ENCODE measurements around the gene MATN3.

The MATN3 gene

GRCh38 chr2:20034218-20034617 is 21.8 kb upstream of the MATN3 start:
- H3K4me2 ChIP-seq (ENCODE audit: low read depth, low read length, poor library complexity, severe bottlenecking) = no peak overlapping the region
- H3K27me3 ChIP-seq (ENCODE audit: insufficient read depth, low read length, poor library complexity, severe bottlenecking) = no peaks in the 10 kb centered on the region
- H3K4me1 ChIP-seq (ENCODE audit: insufficient read depth, low read length, poor library complexity, severe bottlenecking) = peaks cover 15% of the 10 kb centered on the region
- TF ChIP-seq EZH2phosphoT487 (IDR thresholded peaks at IDR 0.05; ENCODE audit: borderline replicate concordance) (no peak), CTCF (conservative IDR thresholded peaks at IDR 0.05; ENCODE audit: low read length) (no peak)
- H4K20me1 ChIP-seq (ENCODE audit: insufficient read depth, low read length, poor library complexity, severe bottlenecking) = peaks cover 7% of the 10 kb centered on the region
- H2AFZ ChIP-seq (ENCODE audit: low read length) = no peak overlapping the region
- no peaks in the 10 kb centered on the region for H3F3A ChIP-seq (ENCODE audit: low read depth)
- H3K9me2 ChIP-seq (replicated peaks; ENCODE audit: low read depth, low read length) = no peaks in the 10 kb centered on the region
- H3K9ac ChIP-seq (ENCODE audit: low read depth, low read length, poor library complexity, severe bottlenecking) = no peak overlapping the region
- no peak overlapping the region for H3K4me3 ChIP-seq (ENCODE audit: low read length, poor library complexity, severe bottlenecking)
- peaks cover 98% of the 10 kb centered on the region; the same call in 1 of the 2 replicates for H3K36me3 ChIP-seq (ENCODE audit: insufficient read depth, low read length)
- H3K9me3 ChIP-seq (ENCODE audit: insufficient read depth, low read depth, low read length) = no peaks in the 10 kb centered on the region
- H3K79me2 ChIP-seq (ENCODE audit: insufficient read depth, low read length) = peaks cover 7% of the 10 kb centered on the region; the same call in 1 of the 2 replicates

- H3F3A ChIP-seq (ENCODE audit: low read depth) = no peaks in the 10 kb centered on the region
- peaks cover 97% of the 10 kb centered on the region; the same call in 1 of the 2 replicates for H3K36me3 ChIP-seq (ENCODE audit: insufficient read depth, low read length)
- H4K20me1 ChIP-seq (ENCODE audit: insufficient read depth, low read length, poor library complexity, severe bottlenecking) = peaks cover 7% of the 10 kb centered on the region
- H3K79me2 ChIP-seq (ENCODE audit: insufficient read depth, low read length) = peaks cover 3% of the 10 kb centered on the region; the same call in 1 of the 2 replicates
- no peak overlapping the region for H3K4me3 ChIP-seq (ENCODE audit: low read length, poor library complexity, severe bottlenecking)
- H3K4me2 ChIP-seq (ENCODE audit: low read depth, low read length, poor library complexity, severe bottlenecking) = no peak overlapping the region
- TF ChIP-seq EZH2phosphoT487 (IDR thresholded peaks at IDR 0.05; ENCODE audit: borderline replicate concordance) = no peak
- TF ChIP-seq CTCF (conservative IDR thresholded peaks at IDR 0.05; ENCODE audit: low read length) = no peak
- no peak overlapping the region for H3K9ac ChIP-seq (ENCODE audit: low read depth, low read length, poor library complexity, severe bottlenecking)
- peaks cover 15% of the 10 kb centered on the region for H3K4me1 ChIP-seq (ENCODE audit: insufficient read depth, low read length, poor library complexity, severe bottlenecking)
- no peaks in the 10 kb centered on the region for H3K27me3 ChIP-seq (ENCODE audit: insufficient read depth, low read length, poor library complexity, severe bottlenecking)
- H3K9me3 ChIP-seq (ENCODE audit: insufficient read depth, low read depth, low read length) = no peaks in the 10 kb centered on the region
- H2AFZ ChIP-seq (ENCODE audit: low read length) = no peak overlapping the region
- no peaks in the 10 kb centered on the region for H3K9me2 ChIP-seq (replicated peaks; ENCODE audit: low read depth, low read length)
Measured at GRCh38 chr2:20033322-20033721, 20.9 kb upstream of the MATN3 start.

- TF ChIP-seq EZH2phosphoT487 (IDR thresholded peaks at IDR 0.05; ENCODE audit: borderline replicate concordance) = no peak
- TF ChIP-seq CTCF (conservative IDR thresholded peaks at IDR 0.05; ENCODE audit: low read length) = no peak
- H3K9me2 ChIP-seq (replicated peaks; ENCODE audit: low read depth, low read length) = no peaks in the 10 kb centered on the region
- no peak overlapping the region for H3K4me3 ChIP-seq (ENCODE audit: low read length, poor library complexity, severe bottlenecking)
- no peaks in the 10 kb centered on the region for H3K9me3 ChIP-seq (ENCODE audit: insufficient read depth, low read depth, low read length)
- no peak overlapping the region for H3K4me2 ChIP-seq (ENCODE audit: low read depth, low read length, poor library complexity, severe bottlenecking)
- no peaks in the 10 kb centered on the region for H3K27me3 ChIP-seq (ENCODE audit: insufficient read depth, low read length, poor library complexity, severe bottlenecking)
- no peaks in the 10 kb centered on the region for H4K20me1 ChIP-seq (ENCODE audit: insufficient read depth, low read length, poor library complexity, severe bottlenecking)
- no peak overlapping the region for H3K9ac ChIP-seq (ENCODE audit: low read depth, low read length, poor library complexity, severe bottlenecking)
- no peak overlapping the region for H2AFZ ChIP-seq (ENCODE audit: low read length)
- peaks cover 9% of the 10 kb centered on the region for H3K4me1 ChIP-seq (ENCODE audit: insufficient read depth, low read length, poor library complexity, severe bottlenecking)
- no peaks in the 10 kb centered on the region for H3F3A ChIP-seq (ENCODE audit: low read depth)
- no peaks in the 10 kb centered on the region for H3K79me2 ChIP-seq (ENCODE audit: insufficient read depth, low read length)
- peaks cover 77% of the 10 kb centered on the region; the same call in 1 of the 2 replicates for H3K36me3 ChIP-seq (ENCODE audit: insufficient read depth, low read length)
Measured at GRCh38 chr2:20030224-20030623, 17.8 kb upstream of the MATN3 start.
